Activated CD8-positive, alpha-beta T cell treated with anti-CD3 and anti-CD28 coated beads for 36 hours (primary cell): Measurements from ENCODE around the gene MTUS2. TPM values are rescaled to one million over a fixed set of nuclear protein-coding genes. Genes with fewer than 3 reads are reported as not detected.

Experiments
- ATAC-seq: fragments of 200-7000 bp; cut with Tn5 transposase; one replicate; pipeline ENCODE4 v1.10.0; 2021; ENCODE audit warnings: mild to moderate bottlenecking, moderate library complexity
- CTCF ChIA-PET: fragments of 350-600 bp; sonication (Branson Sonifier 250); formaldehyde crosslinking; loops from one replicate; lab custom pipeline; 2021; ENCODE audit warnings: antibody characterized with exemption; lab: Charles Lee
- POLR2A ChIA-PET: fragments of 350-600 bp; sonication (Branson Sonifier 250); formaldehyde crosslinking; loops from one replicate; lab custom pipeline; 2021; ENCODE audit warnings: antibody characterized with exemption; lab: Charles Lee
- DNase-seq: peaks from one replicate; pipeline ENCODE4 v3.0.0-alpha.2; 2020
- H3K27ac Mint-ChIP-seq: one replicate; pipeline ENCODE4 v1.8.0; 2021; ENCODE audit warnings: mild to moderate bottlenecking, mixed read lengths
- H3K27me3 Mint-ChIP-seq: one replicate; pipeline ENCODE4 v1.8.0; 2021; ENCODE audit warnings: mixed read lengths
- H3K36me3 Mint-ChIP-seq: one replicate; pipeline ENCODE4 v1.8.0; 2021; ENCODE audit warnings: low read depth, mixed read lengths
- H3K4me1 Mint-ChIP-seq: one replicate; pipeline ENCODE4 v1.8.0; 2021; ENCODE audit warnings: low read depth, mixed read lengths
- H3K4me3 Mint-ChIP-seq: one replicate; pipeline ENCODE4 v1.8.0; 2021; ENCODE audit warnings: mild to moderate bottlenecking, moderate library complexity, mixed read lengths
- H3K9me3 Mint-ChIP-seq: one replicate; pipeline ENCODE4 v1.8.0; 2021; ENCODE audit warnings: mixed read lengths
- CTCF ChIP-seq: fragments of 200-600 bp; IDR thresholded peaks from one replicate; pipeline ENCODE4 v1.8.0; 2022; ENCODE audit warnings: antibody characterized with exemption, mild to moderate bottlenecking
- intact Hi-C: fragments of 100-400 bp; cut with micrococcal nuclease; formaldehyde crosslinking; loops from one replicate; pipeline ENCODE4 v1.10.0; 2022
- total RNA-seq, 2 experiments: library from RNA; stranded (reverse); gene quantifications; one replicate each; pipeline ENCODE4 v1.2.3, GENCODE V29; 2021

MTUS2 gene
- total RNA-seq, 2 experiments from 2014 or later: not detected

GRCh38 chr13:29260684-29261083 is 440.5 kb downstream of the MTUS2 start:
- Mint-ChIP-seq H3K9me3 (no peaks in the 10 kb centered on the region), H3K27ac (no peak overlapping the region), H3K4me1 (no peaks in the 10 kb centered on the region), H3K4me3 (no peak overlapping the region), H3K27me3 (no peaks in the 10 kb centered on the region), H3K36me3 (no peaks in the 10 kb centered on the region)
- ChIA-PET CTCF (interaction anchor here (1.3 kb wide), 1 partner anchor 10 kb away, joined by 3 read pairs; no protein-coding TSS in a partner anchor), POLR2A (no interaction called here)
- ATAC-seq: no peak
- intact Hi-C loops: no loop called here
- TF ChIP-seq CTCF: no peak
- DNase-seq: no peak

GRCh38 chr13:29266261-29266660 is 446.1 kb downstream of the MTUS2 start:
- intact Hi-C loops: no loop called here

GRCh38 chr13:29266756-29267733 is 446.9 kb downstream of the MTUS2 start:
- POLR2A ChIA-PET: no interaction called here
- DNase-seq: no peak
- TF ChIP-seq CTCF: no peak
- H3K9me3 Mint-ChIP-seq: no peaks in the 10 kb centered on the region
- no peak overlapping the region for H3K4me3 Mint-ChIP-seq
- CTCF ChIA-PET: no interaction called here
- intact Hi-C loops: no loop called here
- no peaks in the 10 kb centered on the region for H3K4me1 Mint-ChIP-seq
- ATAC-seq: no peak
- H3K27ac Mint-ChIP-seq: no peak overlapping the region
- no peaks in the 10 kb centered on the region for H3K36me3 Mint-ChIP-seq
- H3K27me3 Mint-ChIP-seq: no peaks in the 10 kb centered on the region

More at GRCh38 chr13:29266261-29266660, 446.1 kb downstream of the MTUS2 start:
- no peaks in the 10 kb centered on the region for H3K36me3 Mint-ChIP-seq
- CTCF ChIA-PET: no interaction called here
- POLR2A ChIA-PET: no interaction called here
- no peak overlapping the region for H3K4me3 Mint-ChIP-seq
- TF ChIP-seq CTCF: no peak
- H3K27ac Mint-ChIP-seq: no peak overlapping the region
- DNase-seq (no peak), ATAC-seq (no peak)
- no peaks in the 10 kb centered on the region for H3K27me3 Mint-ChIP-seq
- no peaks in the 10 kb centered on the region for H3K4me1 Mint-ChIP-seq
- no peaks in the 10 kb centered on the region for H3K9me3 Mint-ChIP-seq

- H3K36me3 Mint-ChIP-seq: no peaks in the 10 kb centered on the region
- ChIA-PET CTCF (interaction anchor here (0.9 kb wide), 1 partner anchor 9 kb away, joined by 3 read pairs; no protein-coding TSS in a partner anchor), POLR2A (no interaction called here)
- H3K4me3 Mint-ChIP-seq: no peak overlapping the region
- no peaks in the 10 kb centered on the region for H3K4me1 Mint-ChIP-seq
- no peak for TF ChIP-seq CTCF
- intact Hi-C loops: no loop called here
- H3K27ac Mint-ChIP-seq: no peak overlapping the region
- DNase-seq (no peak), ATAC-seq (no peak)
- H3K9me3 Mint-ChIP-seq: peaks cover under 1% of the 10 kb centered on the region
- H3K27me3 Mint-ChIP-seq: no peaks in the 10 kb centered on the region
Observed at GRCh38 chr13:29270271-29270985, 450.3 kb downstream of the MTUS2 start.
